ENCODE results near the gene CRNN.

Gene CRNN

DNA sequence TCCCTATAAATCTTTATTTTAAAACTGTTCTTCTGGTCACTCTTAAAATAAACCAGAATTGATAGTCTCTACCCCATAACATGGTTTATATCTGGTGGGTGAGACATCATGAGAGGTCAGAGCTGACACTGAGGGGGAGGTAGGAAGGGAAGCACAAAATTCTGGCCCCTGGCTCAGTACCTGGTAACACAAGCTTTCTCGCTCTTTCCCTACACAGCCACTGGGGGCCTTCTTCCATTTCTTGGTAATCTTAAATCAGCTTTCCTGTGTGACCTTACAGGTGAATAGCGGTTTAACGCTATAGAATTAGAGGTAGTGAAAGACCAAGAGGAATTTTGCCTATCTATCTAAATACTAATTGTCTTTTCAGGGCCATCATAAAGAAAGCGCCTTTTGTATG, 5.4 kb downstream of the CRNN start:
- H3K27ac ChIP-seq = no peak overlapping the region
- no peak for TF ChIP-seq ZFX (IDR thresholded peaks at IDR 0.05; ENCODE audit: borderline replicate concordance)
- TF ChIP-seq, protein P1, sequence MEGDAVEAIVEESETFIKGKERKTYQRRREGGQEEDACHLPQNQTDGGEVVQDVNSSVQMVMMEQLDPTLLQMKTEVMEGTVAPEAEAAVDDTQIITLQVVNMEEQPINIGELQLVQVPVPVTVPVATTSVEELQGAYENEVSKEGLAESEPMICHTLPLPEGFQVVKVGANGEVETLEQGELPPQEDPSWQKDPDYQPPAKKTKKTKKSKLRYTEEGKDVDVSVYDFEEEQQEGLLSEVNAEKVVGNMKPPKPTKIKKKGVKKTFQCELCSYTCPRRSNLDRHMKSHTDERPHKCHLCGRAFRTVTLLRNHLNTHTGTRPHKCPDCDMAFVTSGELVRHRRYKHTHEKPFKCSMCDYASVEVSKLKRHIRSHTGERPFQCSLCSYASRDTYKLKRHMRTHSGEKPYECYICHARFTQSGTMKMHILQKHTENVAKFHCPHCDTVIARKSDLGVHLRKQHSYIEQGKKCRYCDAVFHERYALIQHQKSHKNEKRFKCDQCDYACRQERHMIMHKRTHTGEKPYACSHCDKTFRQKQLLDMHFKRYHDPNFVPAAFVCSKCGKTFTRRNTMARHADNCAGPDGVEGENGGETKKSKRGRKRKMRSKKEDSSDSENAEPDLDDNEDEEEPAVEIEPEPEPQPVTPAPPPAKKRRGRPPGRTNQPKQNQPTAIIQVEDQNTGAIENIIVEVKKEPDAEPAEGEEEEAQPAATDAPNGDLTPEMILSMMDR (IDR thresholded peaks at IDR 0.05) = 0 out of 2 replicates have a peak, but pooled peaks have one; percentile 4

- no peak for TF ChIP-seq ZFX (IDR thresholded peaks at IDR 0.05; ENCODE audit: borderline replicate concordance)
- TF ChIP-seq, protein P1 (IDR thresholded peaks at IDR 0.05) = peak; percentile 79
- no peak overlapping the region for H3K27ac ChIP-seq
These were observed 15.0 kb downstream of the CRNN start for GRCh38 chr1:152398812-152399698.

DNA sequence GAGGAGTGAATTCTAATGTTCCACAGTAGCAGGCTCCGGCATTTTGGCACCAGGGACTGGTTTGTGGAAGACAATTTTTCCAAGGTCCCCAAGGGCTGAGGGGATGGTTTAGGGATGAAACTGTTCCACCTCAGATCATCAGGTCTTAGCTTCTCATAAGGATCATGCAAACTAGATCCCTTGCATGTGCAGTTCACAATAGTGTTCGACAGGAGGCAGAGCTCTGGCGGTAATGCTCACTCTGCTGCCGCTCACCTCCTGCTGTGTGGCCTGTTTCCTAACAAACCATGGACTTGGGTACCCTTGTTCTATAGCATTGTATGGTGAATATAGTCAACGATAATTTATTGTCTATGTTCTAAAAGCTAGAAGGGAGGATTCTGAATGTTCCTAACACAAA, 16.6 kb downstream of the CRNN start:
- H3K27ac ChIP-seq = no peak overlapping the region
- TF ChIP-seq, protein P1 (IDR thresholded peaks at IDR 0.05) = peak; percentile 58
- TF ChIP-seq ZFX (IDR thresholded peaks at IDR 0.05; ENCODE audit: borderline replicate concordance) = no peak

- TF ChIP-seq, protein P1 (IDR thresholded peaks at IDR 0.05) = no peak
- TF ChIP-seq ZFX (IDR thresholded peaks at IDR 0.05; ENCODE audit: borderline replicate concordance) = no peak
- no peak overlapping the region for H3K27ac ChIP-seq
These were observed 19.9 kb downstream of the CRNN start for GRCh38 chr1:152394151-152394550.

DNA sequence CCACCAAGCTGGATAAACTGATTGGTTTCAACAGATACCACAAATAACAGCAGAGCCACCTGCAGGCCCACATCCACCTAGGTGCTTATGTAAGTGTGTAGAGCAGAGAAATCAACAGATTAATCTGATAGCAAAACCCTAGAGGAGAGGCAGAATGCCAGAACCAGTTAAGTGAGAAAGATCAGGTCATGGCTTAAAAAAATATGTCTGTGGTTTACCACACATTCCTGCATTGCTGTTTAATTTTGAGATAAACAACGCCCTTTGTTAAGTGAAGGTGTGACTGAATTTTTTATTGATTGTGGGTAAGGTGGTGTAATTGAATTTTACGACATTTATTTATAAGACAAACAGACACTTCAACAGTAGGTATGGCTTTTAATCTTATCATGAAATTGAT, 21.2 kb downstream of the CRNN start:
- no peak for TF ChIP-seq ZFX (IDR thresholded peaks at IDR 0.05; ENCODE audit: borderline replicate concordance)
- TF ChIP-seq, protein P1 (IDR thresholded peaks at IDR 0.05) = no peak
- H3K27ac ChIP-seq = no peak overlapping the region

DNA sequence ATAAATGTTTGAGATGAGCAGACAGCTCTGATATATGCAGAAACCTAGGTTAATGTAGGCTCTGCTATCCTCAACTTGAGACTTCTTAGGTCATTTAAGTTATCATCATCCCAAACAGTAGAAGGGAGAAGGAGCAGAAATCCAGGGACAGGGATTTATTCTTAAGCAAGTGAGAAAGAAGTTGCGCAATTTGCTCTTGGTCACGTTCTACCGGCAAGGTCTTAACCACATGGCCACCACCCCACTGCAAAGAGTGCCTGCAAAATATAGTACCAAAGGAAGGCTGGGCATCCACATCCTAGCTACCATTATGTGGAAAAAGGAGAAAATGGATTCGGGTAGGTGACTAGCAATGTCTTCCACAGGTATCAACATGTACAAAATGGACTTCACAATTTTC, 25.2 kb downstream of the CRNN start:
- TF ChIP-seq, protein P1 (IDR thresholded peaks at IDR 0.05) = no peak
- no peak for TF ChIP-seq ZFX (IDR thresholded peaks at IDR 0.05; ENCODE audit: borderline replicate concordance)
- H3K27ac ChIP-seq = no peak overlapping the region

DNA sequence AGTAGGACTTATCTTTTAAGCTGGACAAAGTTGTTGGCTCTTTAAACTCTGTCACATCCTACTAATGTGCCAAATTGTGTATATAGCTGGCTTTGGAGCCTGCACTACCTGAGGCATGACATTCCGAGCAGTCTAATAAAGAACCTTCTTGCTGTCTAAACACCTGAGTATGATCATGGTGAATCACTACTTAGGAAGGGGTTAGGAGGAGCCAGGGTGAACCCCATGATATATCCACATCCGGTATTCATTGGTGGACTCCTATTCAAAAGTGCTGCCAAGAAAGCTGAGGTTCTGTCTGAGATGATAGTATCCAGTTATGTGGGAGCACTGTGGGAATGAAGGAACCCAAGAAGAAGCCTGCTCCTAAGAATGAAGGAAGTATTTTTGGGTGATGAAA, 27.1 kb downstream of the CRNN start:
- no peak overlapping the region for H3K27ac ChIP-seq
- TF ChIP-seq, protein P1 (IDR thresholded peaks at IDR 0.05) = no peak
